Rectal smooth muscle tissue (tissue), 1 donor: ENCODE measurements around the gene CYSTM1.

ENCODE experiments used
- H3K27ac ChIP-seq: one replicate; pipeline ENCODE4 v1.7.0; 2013; ENCODE audit warnings: low read depth, low read length, inconsistent platforms
- H3K27me3 ChIP-seq: one replicate; pipeline ENCODE4 v1.7.0; 2013; ENCODE audit warnings: low read length; ENCODE audit not compliant: control insufficient read depth, insufficient read depth
- H3K36me3 ChIP-seq: one replicate; pipeline ENCODE4 v1.7.0; 2013; ENCODE audit warnings: low read length; ENCODE audit not compliant: control insufficient read depth, insufficient read depth
- H3K4me1 ChIP-seq: one replicate; pipeline ENCODE4 v1.7.0; 2013; ENCODE audit warnings: low read length; ENCODE audit not compliant: control insufficient read depth, insufficient read depth
- H3K4me3 ChIP-seq: one replicate; pipeline ENCODE4 v1.7.0; 2013; ENCODE audit warnings: low read length
- H3K9ac ChIP-seq: one replicate; pipeline ENCODE4 v1.7.0; 2013; ENCODE audit warnings: low read length

CYSTM1 gene

DNA sequence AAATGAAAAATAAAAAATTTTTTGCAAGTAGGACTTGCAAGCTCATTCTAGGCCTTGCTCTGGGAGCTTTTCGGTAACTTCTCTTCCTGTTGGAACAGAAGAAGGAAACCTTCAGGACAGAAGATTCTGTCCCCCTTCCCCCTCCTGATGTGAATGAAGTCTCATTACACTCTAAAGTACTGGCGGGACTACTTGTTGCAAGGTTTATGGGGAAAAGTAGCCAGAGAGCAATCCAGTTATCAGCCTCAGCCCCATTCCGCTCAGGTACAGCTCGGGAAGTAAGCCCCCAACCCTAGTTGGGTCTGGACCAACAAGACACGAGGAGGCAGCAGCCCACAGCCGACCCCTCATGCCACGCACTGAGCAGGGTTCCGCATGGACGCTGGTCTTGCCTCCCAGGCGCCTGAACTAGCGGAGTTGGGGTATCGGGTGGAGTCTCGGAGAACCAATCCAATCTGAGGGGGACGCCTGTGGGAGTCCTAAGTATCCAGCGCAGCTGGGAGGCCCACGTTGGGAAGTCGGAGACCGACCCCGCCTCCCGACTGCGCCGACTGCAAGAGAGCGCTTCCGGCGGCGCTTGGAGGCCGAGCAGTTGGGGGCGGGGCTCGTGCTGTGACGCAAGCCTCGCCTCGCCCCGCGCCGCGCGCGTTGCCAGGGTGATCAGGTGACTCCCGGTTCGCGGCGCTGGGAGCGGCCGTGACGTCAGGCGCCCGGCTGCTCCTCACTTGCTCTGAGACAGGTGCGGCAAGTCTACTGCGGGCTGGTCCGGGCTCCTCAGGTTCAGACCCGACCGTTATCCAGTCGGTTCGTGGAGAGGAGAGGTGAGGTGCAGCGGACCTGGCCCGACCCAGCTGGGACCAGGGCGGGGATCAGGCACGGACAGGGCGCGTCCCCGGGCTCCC is at the start of gene CYSTM1:
Gene CYSTM1, plus strand, starts transcription at position 724 of the 902 bp plus-strand sequence. CDS start 19,278 bp downstream, outside the sequence.
- Histone ChIP-seq H3K36me3 (no peaks in the 10 kb centered on the region), H3K4me3 (peak within 1 kb of the TSS; percentile 88)

GRCh38 chr5:140125637-140126036 is 49.4 kb upstream of the CYSTM1 start, which contains the start of gene IGIP:
Gene IGIP (plus strand): TSS chr5:140125937. CDS start chr5:140128477, 2,540 bp downstream.
- Histone ChIP-seq H3K4me1 (no peaks in the 10 kb centered on the region), H3K27ac (no peak within 1 kb of the TSS), H3K27me3 (no peaks in the 10 kb centered on the region), H3K36me3 (no peaks in the 10 kb centered on the region), H3K4me3 (no peak within 1 kb of the TSS), H3K9ac (no peak within 1 kb of the TSS)

More for the DNA sequence above, at the start of gene CYSTM1:
- no peaks in the 10 kb centered on the region for H3K27me3 ChIP-seq
- peak within 1 kb of the TSS; percentile 91 for H3K27ac ChIP-seq
- H3K9ac ChIP-seq = peak within 1 kb of the TSS; percentile 87
- H3K4me1 ChIP-seq = peaks cover 4% of the 10 kb centered on the region

DNA sequence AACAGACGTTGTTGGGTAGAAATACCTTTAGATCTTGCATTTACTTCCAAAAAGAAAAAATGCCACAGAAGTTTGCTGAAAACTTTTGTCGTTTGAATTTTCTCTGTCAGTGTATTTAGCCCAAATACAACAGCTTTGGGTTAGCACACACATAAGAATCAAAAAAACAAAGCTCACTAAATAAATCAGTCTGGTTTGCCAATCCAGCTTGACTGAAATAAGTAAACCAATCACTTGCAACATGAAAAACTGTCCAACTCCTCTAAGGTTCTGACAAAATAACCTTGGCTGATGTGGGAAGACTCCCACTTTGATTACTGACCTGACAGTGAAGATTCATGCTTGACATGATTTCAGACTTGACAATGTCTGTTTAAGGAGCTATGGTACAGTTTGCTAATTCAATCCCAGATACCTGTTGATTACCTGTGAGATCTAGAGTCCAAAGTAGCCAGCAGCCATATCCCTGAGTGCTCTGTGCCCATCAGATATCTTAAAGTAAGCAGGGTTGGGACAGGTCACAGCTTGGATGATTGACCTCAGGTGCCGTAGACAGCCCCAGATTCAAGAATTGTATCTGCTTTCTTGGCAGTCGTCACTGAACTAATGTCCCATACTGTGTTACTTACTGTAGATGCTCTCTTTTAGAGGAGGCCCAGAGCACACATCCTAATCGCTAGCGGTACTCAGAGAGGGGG is 48.5 kb upstream of the CYSTM1 start:
- Histone ChIP-seq H3K36me3 (no peaks in the 10 kb centered on the region), H3K27ac (no peak overlapping the region), H3K4me3 (no peak overlapping the region), H3K27me3 (no peaks in the 10 kb centered on the region), H3K9ac (no peak overlapping the region), H3K4me1 (no peaks in the 10 kb centered on the region)

GRCh38 chr5:140128376-140128775 is 46.6 kb upstream of the CYSTM1 start:
- Histone ChIP-seq H3K4me3 (no peak overlapping the region), H3K36me3 (no peaks in the 10 kb centered on the region), H3K27me3 (no peaks in the 10 kb centered on the region), H3K4me1 (no peaks in the 10 kb centered on the region), H3K27ac (no peak overlapping the region), H3K9ac (no peak overlapping the region)

GRCh38 chr5:140130949-140131733 is 43.8 kb upstream of the CYSTM1 start:
- Histone ChIP-seq H3K4me1 (no peaks in the 10 kb centered on the region), H3K4me3 (no peak overlapping the region), H3K36me3 (no peaks in the 10 kb centered on the region), H3K27ac (no peak overlapping the region), H3K27me3 (no peaks in the 10 kb centered on the region), H3K9ac (no peak overlapping the region)

DNA sequence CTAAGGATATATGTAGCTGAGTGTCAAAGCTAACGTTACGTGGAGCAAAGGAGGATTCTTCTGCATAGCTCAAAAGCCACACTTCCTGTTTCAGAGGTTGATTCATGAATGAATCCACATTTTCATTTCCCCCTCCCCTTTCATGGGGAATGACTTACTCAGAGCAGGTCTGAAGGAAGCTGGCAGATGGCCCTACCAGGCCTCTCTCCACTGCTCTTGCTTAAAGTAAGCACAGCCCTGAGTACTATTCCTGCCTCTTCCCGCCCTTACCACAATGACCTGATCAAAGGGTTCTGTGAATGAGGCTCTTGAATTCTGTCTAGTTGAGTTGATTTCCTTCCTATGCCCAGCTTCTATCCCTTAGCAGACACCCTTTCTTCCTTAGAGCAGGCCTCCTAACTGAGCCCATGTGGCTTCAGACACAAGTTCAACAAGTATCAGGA is 43.0 kb upstream of the CYSTM1 start:
- Histone ChIP-seq H3K27me3 (no peaks in the 10 kb centered on the region), H3K9ac (no peak overlapping the region), H3K4me3 (no peak overlapping the region), H3K4me1 (no peaks in the 10 kb centered on the region), H3K27ac (no peak overlapping the region), H3K36me3 (no peaks in the 10 kb centered on the region)

GRCh38 chr5:140133514-140134167 is 41.3 kb upstream of the CYSTM1 start:
- H3K4me1 ChIP-seq = no peaks in the 10 kb centered on the region
- H3K9ac ChIP-seq = no peak overlapping the region
- no peak overlapping the region for H3K27ac ChIP-seq
- no peak overlapping the region for H3K4me3 ChIP-seq
- H3K27me3 ChIP-seq = no peaks in the 10 kb centered on the region
- no peaks in the 10 kb centered on the region for H3K36me3 ChIP-seq

GRCh38 chr5:140134277-140134935 is 40.6 kb upstream of the CYSTM1 start:
- no peaks in the 10 kb centered on the region for H3K4me1 ChIP-seq
- no peak overlapping the region for H3K4me3 ChIP-seq
- no peak overlapping the region for H3K9ac ChIP-seq
- no peaks in the 10 kb centered on the region for H3K27me3 ChIP-seq
- H3K36me3 ChIP-seq = no peaks in the 10 kb centered on the region
- no peak overlapping the region for H3K27ac ChIP-seq

- no peaks in the 10 kb centered on the region for H3K4me1 ChIP-seq
- no peak overlapping the region for H3K4me3 ChIP-seq
- H3K27ac ChIP-seq = no peak overlapping the region
- H3K9ac ChIP-seq = no peak overlapping the region
- H3K27me3 ChIP-seq = no peaks in the 10 kb centered on the region
- H3K36me3 ChIP-seq = no peaks in the 10 kb centered on the region
Measured at GRCh38 chr5:140135127-140135526, 39.9 kb upstream of the CYSTM1 start.

DNA sequence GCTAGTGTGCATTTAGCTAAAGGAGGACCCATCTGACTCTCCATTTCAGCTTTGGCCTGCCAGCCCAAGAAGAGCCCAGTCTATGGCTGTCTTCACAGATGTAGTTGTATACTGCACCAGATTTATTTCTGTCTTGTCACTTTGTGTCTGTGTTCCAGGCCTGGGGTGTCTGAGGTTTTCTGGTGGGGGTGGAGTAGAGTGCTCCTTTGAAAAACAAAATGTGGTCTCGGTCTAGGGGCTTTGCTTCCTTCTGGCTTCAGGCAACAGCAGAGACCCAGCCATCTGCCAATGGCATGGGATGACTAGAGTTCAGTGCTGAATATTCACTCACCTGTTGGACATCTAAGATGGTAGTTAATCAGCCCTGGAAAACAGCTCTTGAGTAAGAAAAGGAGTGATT is 38.4 kb upstream of the CYSTM1 start:
- Histone ChIP-seq H3K36me3 (no peaks in the 10 kb centered on the region), H3K4me1 (no peaks in the 10 kb centered on the region), H3K4me3 (no peak overlapping the region), H3K9ac (no peak overlapping the region), H3K27ac (no peak overlapping the region), H3K27me3 (no peaks in the 10 kb centered on the region)

DNA sequence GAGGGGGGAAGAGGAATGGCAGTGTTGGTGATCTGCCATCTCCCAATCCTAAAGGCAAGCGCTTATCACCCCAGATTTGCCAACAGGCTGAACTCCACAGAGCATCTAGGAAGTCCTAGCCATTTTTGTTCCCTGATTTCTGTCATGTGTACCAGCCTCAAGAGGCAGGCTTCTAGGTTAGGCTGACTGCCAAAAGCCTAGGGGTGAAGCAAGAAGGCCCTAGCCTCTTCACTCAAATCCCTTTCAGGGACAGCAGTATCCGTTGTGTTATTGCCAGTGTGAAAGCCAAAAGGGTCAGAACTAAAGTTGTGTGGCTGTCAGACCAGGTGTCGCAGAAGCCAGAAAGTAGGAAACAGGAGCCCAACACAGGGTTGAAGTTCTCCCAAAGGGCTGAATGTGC is 34.6 kb upstream of the CYSTM1 start:
- Histone ChIP-seq H3K27ac (no peak overlapping the region), H3K36me3 (no peaks in the 10 kb centered on the region), H3K27me3 (no peaks in the 10 kb centered on the region), H3K4me3 (no peak overlapping the region), H3K4me1 (peaks cover 1% of the 10 kb centered on the region), H3K9ac (no peak overlapping the region)
